T-helper 9 cell (primary cell): ENCODE results near the gene LIF.
"Not testable (repeated sequence)": the region's sequence is repeated elsewhere in the genome, so short reads cannot be mapped to it uniquely, and the experiment has no call there.

Source experiments
- DNase-seq: peaks from one replicate; pipeline ENCODE4 v3.0.0-alpha.2; 2020

LIF gene

DNA sequence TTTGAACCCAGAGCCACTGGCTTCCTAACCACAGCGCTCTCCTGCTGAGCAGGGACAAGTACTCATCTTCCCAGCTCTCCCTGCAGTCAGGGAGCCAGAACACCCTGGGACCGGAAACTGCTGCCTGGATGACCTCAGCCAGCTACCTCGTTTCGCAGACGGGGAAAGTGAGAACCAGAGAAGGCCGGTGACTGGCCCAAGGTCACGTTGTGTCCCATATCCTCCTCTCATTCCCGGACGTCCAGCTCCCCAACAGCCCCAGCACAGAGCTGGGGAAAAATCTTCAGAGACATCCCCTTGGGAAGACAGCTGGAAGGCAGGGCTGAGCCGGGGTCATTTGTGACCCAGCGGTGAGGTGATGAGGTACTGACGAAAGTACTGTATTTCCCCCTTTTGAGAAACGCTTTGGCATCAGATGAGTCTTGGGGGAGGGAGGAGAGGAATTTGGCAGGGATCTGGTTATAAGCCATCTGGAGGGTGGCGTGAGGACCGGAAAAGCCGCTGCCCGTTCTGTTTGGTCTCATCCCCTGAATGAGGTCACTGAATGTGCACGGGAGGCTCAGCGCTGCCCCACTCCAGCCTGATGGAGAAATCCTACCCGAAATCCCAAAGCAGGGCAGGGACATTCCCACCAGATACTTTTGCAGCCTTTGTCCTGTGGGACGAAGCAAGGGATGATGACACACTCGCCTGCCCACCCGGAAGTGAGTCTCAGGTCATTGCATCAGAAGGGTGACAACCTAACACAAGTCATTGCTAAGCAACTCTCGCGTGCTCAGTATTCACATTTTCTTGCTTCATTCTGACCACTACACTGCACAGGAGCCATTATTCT, 41.1 kb downstream of the LIF start:
- no peak for DNase-seq

- DNase-seq, result no peak
Measured at GRCh38 chr22:30204742-30205111, 41.8 kb downstream of the LIF start.

DNA sequence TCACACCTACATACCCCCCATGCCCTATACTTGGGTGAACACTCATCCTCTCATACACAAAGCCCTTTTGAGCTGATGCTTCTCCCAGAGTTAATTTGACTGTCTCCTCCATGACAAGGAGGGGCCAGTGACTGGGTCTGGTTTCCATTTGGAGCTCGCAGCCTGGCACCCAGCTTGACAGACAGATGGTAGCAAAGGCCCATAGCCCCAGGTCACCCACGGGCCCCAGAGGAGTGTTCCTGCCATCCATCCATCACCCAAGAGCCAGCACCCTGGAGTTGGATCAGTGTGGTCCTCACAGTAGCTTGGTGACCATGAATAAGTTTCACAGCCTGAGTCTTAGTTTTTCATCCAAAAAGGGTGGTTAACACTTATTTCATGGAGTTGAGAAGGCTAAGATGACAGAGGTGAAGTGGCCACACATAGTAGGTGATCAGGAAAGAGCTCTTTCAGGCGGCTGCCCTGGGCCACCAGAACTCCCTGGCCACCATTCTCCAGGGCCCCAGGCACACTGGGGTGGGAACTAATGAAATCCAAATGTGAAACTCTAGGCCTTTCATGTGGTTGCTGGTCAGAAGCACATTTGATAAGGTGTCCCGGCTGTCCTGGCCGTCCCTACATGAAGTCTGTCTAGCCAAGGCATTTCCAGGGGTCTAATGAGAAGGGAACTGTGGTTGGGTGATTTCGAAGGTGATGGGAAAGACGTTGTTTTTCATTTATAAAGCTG, 42.4 kb downstream of the LIF start:
- no peak for DNase-seq

DNA sequence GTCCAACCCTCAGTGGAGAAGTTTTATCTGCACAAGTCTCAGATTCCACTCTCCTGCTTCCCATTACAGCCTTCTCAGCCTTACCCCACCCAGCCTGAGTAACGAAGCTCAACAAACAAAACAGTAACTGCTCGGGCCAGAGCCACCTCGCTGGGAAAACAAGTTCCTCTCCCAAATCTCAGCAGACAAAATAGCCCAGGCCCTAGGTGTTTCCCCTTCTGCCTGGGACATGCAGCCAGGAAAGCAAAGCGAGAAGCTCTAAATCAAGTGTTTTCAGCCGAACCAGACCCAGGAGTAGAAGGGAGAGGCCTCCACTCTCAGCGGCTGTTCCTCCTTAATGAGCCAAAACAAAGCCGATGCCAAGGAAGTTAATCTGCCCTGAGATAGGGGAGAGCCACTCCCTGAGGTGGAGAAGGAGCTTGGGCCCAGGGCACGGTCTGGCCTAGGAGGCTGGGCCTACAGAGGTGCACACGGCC, 44.0 kb downstream of the LIF start:
- DNase-seq, result no peak

GRCh38 chr22:30201945-30202344, 44.6 kb downstream of the LIF start:
- DNase-seq, result no peak

GRCh38 chr22:30200905-30201304, 45.7 kb downstream of the LIF start:
- DNase-seq, result not testable (repeated sequence)

DNA sequence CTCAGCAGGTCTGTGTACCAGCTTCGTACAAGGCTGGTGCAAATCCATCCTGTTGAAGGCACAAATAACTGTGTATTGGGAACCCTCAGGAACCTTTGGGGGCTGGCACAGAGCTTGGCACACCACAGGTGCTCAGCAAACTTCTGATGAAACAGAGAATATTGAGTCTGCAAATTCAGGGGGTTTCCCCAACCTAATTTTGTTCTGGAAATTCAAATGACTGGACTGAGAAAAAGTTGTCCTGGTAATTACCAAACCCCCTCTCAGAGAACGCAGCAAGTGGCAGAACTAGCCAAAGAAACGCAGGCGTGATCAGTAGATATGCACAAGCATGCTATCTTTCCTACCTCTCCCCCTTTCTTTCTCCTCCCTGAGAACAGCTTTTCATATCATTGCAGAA, 47.6 kb downstream of the LIF start:
- DNase-seq, result no peak

DNA sequence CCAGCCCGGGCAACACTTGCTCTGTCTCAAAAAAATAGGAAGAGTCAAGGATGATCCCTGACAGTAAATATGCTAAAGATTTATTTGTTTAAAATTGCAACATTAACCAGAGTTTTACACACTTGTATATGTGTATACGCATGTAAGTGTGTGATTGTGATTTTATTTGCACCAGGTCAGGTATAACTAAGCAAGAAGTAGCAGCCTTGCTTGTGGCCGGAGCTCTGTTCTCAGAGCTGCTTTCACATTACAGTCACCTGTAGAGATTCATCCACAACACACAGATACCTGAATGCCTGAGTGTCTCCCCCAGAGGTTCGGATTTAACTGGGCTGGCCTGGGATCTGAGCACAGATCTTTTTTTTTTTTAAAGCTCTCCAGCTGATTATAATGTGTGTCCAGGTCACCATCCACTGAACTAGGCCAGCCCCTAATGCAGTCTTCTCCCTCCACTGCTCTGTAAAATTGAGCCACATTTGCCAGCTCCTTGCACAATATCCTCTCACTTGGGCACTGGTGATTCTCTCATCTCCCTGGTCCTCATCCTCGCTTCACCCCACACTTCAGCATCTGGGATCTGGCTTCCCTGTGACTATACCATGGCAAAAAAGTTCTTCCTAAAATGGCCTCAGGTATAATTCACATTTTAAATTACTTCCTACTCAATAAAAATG, 48.3 kb downstream of the LIF start:
- no peak for DNase-seq

DNA sequence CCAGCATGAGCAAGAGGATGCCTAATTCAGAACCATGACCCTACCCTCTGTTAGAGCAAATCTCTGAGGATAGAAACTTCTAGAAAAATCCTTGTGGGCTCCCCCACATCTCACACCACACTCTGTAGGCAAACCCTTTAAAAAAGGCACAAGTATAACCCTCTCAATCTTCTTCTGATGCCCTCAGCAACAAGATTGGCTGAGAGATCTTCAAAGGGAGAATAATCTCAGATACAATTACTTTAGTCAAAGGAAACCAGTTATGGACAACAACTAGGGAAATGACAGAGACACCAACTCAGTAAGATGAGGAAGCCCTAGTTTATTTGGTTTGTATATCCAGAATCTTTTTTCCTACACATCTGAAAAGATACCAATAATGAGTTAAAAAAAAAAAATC, 49.2 kb downstream of the LIF start:
- no peak for DNase-seq

DNA sequence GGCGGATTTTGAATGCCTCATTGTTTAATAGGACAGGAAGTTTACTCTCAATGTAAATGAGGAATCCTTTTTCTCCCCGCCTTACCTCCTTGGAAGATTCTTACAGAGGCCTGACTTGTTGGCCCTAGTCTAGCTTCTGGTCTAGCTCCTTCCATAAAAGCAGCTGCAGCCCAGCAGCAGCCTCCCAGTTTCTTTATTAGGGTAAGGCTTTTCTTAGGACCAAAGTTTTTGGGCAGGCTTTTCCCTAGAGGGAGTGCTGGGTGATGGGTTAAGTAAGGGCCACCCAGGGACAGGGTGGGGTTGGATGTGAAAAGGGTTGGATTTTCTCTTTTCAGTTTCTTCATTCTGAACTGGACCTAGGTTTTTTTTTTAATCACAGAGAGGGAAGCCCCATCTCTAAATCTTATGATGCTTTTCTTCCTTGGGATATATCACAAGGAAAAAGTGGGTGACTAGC, 49.7 kb downstream of the LIF start:
- DNase-seq, result no peak

DNA sequence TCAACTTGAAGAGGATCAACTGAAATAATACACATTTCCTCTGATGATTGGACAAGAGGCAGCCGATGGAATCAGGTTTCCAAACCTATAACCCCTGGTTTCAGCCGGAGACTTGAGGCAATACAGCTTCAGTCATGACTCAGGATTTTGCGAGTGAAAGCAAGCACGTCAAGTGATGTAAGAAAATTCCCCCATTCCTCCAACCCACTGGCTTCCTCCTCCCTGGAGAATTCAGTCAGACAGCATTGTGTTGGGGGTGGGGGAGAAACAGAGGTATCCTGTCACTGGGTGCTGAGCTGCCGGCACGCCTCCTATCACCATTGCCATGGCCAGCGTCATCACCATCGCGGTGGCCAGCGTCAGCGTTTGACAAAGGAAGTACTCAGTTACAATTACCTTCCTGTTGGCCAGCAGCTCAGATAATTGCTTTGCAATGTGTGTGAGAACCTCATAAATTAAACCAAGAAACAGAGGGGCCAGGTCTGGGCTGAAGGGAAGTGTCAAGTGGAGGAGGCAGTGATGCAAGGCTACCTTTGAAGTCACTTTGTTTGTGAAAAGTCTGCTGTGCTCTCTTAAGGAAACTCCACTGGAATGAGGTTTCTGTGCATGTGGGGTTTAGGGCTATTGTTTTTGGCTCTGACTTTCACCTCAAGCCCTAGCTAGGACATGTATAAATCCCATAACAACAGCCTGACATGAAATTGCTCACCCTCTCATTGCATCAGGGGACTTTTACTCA, 50.2 kb downstream of the LIF start:
- DNase-seq, result no peak

DNA sequence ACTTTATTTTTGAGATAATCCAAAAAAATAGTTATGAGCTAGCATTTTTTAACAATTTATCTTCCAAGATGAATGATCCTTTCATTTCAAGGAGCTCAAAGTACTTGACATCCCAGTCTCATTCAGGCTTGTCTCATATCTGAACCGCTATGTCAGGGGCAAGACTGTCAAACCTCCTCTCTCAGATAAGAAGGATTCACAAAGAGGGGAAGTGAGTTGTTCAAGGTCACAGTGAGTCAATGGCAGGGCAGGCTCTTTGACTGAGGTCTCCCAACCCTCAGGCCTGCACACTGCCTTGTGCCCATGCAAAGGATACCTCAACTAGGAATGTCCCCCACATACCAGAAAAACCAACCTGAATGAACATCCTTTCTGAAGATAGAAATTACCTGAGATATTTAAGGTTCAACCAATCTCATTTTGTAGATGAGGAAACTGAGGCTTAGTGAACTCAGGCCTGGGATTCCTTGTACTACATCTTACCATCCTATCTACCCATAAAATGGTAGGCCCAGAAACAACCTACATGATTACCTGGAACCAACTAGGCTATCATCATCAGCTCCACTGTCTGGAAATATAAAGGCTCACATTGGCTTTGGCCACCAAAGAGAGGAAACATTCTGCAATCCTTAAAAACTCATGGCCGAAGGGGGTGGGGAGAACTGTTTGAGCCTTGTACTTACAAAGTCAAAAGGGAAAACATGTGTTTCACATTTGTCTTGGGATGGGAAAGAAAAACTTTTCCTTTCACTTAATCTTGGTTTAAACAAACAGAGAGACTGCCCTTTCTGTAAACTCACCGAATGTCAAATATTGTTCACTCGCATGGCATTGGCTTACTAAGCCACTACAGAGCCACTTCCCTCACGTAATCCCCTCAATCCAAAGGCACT, 51.1 kb downstream of the LIF start:
- DNase-seq, result no peak

DNA sequence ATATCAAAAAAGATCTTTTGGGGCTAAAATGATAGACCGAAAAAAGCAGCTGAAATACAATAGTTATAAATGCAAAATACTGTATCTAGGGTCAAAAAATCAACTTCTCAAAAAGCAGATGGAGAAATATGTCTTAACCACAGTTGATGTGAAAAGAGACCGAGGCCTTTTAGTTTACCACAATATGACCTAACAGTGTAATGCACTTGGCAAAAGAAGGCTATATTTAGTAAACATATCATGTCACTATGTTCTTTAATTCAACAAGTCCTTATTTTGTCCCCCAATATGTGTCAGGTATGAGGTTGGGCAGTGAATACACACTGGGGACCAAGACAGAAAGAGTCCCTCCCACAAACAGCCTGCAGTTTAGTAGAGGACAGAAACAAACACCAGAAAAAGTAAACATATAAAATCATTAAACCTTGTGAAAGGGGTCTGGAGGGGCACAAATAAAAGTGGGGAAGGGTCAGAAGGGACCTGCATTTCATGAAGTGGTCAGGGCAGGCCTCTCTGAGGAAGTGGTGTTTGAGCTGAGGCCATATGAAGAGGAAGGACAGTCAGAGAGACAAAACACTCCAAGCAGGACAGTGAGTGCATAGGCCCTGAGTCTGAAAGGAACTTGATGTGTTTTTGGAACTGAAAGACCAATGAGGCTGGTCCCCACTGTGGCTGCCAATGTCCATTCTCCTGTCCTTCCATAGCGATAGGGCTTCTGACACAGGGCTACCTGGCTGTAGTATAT, 53.4 kb downstream of the LIF start:
- DNase-seq, result no peak

- DNase-seq, result no peak
Measured at GRCh38 chr22:30192427-30192826, 54.1 kb downstream of the LIF start.

GRCh38 chr22:30191040-30191701, 55.4 kb downstream of the LIF start:
- DNase-seq, result no peak

DNA sequence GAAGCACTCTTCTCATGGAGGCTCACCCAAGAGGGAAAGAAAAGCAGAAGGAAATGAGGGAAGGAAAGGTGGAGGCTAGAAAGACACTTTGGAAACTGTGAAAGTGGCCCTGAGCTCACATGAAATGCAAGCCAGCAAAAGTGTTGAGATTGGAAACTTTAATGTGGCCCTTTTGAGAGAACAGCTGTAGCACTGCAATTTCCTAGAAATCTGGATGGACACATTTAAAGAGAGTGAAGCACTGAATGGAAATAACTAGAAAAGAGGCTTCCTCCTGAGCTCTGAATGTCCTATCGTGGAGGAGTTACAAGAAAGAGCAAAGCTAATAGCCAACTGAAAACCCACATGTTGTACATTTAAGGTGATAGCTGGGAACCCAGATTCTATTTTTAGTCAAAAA, 56.0 kb downstream of the LIF start:
- DNase-seq, result no peak
